SK-N-DZ (cell line): Measurements from ENCODE around the gene TPBGL. TPM values are rescaled to one million over a fixed set of nuclear protein-coding genes. Genes with fewer than 3 reads are reported as not detected.

Source experiments
- DNase-seq: peaks from one replicate; pipeline ENCODE4 v3.0.0-alpha.2; 2015; ENCODE audit warnings: low spot score
- polyA plus RNA-seq, 2 experiments: library from polyadenylated mRNA; depleted of rRNA; stranded (reverse); fragments of >200 nt; gene quantifications; 2 replicates each; pipeline ENCODE4 v1.2.3, GENCODE V29; 2014

The TPBGL gene
- 0.06 and 0.16 TPM in 2 replicates for polyA plus RNA-seq (2014; cell fraction: cytosol; rRNA removed)
- 0.24 TPM in 1 of 2 replicates, not detected in the other for polyA plus RNA-seq (2014; cell fraction: nucleus; rRNA removed)

- peak; percentile 42 for DNase-seq
Measured at GRCh38 chr11:75240311-75241035, at the start of gene TPBGL. Gene TPBGL (plus strand): TSS chr11:75240774. CDS start chr11:75241050, 276 bp downstream.

GRCh38 chr11:75191330-75191717, 49.2 kb upstream of the TPBGL start:
- DNase-seq: no peak

GRCh38 chr11:75193271-75193670, 47.3 kb upstream of the TPBGL start:
- DNase-seq: no peak

- DNase-seq: no peak
Measured at GRCh38 chr11:75193711-75194110, 46.9 kb upstream of the TPBGL start.

- no peak for DNase-seq
Measured at GRCh38 chr11:75194147-75194546, 46.4 kb upstream of the TPBGL start.

- no peak for DNase-seq
Measured at GRCh38 chr11:75195167-75195962, 45.2 kb upstream of the TPBGL start.

- no peak for DNase-seq
Measured at GRCh38 chr11:75196426-75196825, 44.1 kb upstream of the TPBGL start.

GRCh38 chr11:75197512-75198277, 42.9 kb upstream of the TPBGL start:
- DNase-seq: no peak

GRCh38 chr11:75198278-75198973, 42.1 kb upstream of the TPBGL start:
- no peak for DNase-seq

GRCh38 chr11:75199412-75199955, 41.1 kb upstream of the TPBGL start:
- DNase-seq: no peak

- DNase-seq: no peak
Measured at GRCh38 chr11:75200051-75200450, 40.5 kb upstream of the TPBGL start.

GRCh38 chr11:75200531-75200930, 40.0 kb upstream of the TPBGL start:
- no peak for DNase-seq

- no peak for DNase-seq
Measured at GRCh38 chr11:75201771-75202170, 38.8 kb upstream of the TPBGL start.

GRCh38 chr11:75202195-75202594, 38.4 kb upstream of the TPBGL start:
- no peak for DNase-seq

- DNase-seq: no peak
Measured at GRCh38 chr11:75203138-75203537, 37.4 kb upstream of the TPBGL start.

GRCh38 chr11:75203641-75204011, 36.9 kb upstream of the TPBGL start:
- DNase-seq: no peak

GRCh38 chr11:75204012-75204674, 36.4 kb upstream of the TPBGL start:
- DNase-seq: no peak

GRCh38 chr11:75204685-75205563, 35.6 kb upstream of the TPBGL start:
- DNase-seq: peak; percentile 84

- DNase-seq: no peak
Measured at GRCh38 chr11:75205564-75206020, 35.0 kb upstream of the TPBGL start.
